Suprapubic skin (tissue), 4 donors: ENCODE data around the gene FERD3L. TPM values are rescaled to one million over a fixed set of nuclear protein-coding genes. Genes with fewer than 3 reads are reported as not detected.

Experiments used
- DNase-seq, 2 donors: peaks; one replicate each; pipeline ENCODE4 v3.0.0-alpha.2; 2019; ENCODE audit warnings: low spot score in 2 of 2
- H3K27ac ChIP-seq: fragments of 200-600 bp; sonication (generic); one replicate; pipeline ENCODE4 v1.5.1; 2019
- H3K27me3 ChIP-seq: fragments of 200-600 bp; sonication (generic); one replicate; pipeline ENCODE4 v1.5.1; 2019
- H3K36me3 ChIP-seq: fragments of 200-600 bp; sonication (generic); one replicate; pipeline ENCODE4 v1.5.1; 2019
- H3K4me1 ChIP-seq: fragments of 200-600 bp; sonication (generic); one replicate; pipeline ENCODE4 v1.5.1; 2019
- H3K4me3 ChIP-seq: fragments of 200-600 bp; sonication (generic); one replicate; pipeline ENCODE4 v1.5.1; 2019; ENCODE audit warnings: mild to moderate bottlenecking
- H3K9me3 ChIP-seq: fragments of 200-600 bp; sonication (generic); one replicate; pipeline ENCODE4 v1.5.1; 2019
- EP300 ChIP-seq: sonication (generic); formaldehyde crosslinking; IDR thresholded peaks from one replicate; pipeline ENCODE4 v1.6.1; 2017; ENCODE audit warnings: antibody characterized with exemption
- POLR2A ChIP-seq, 2 donors: fragments of 450-650 bp; IDR thresholded peaks; one replicate each; pipeline ENCODE4 v1.6.1; 2017; ENCODE audit warnings: antibody characterized with exemption in 2 of 2, mild to moderate bottlenecking in 2 of 2, moderate library complexity in 2 of 2
- POLR2AphosphoS5 ChIP-seq, 3 donors: sonication (generic); formaldehyde crosslinking; IDR thresholded peaks; one replicate each; pipeline ENCODE4 v1.6.1; 2017; ENCODE audit warnings: antibody characterized with exemption in 3 of 3
- WGBS: methylation state at CpG from one replicate; pipeline ENCODE4 v1.1.5; 2018; 5-methylcytosine and 5-hydroxymethylcytosine counted together
- total RNA-seq, 4 donors: library from RNA; depleted of rRNA; stranded (reverse); fragments of >200 nt; gene quantifications; one replicate each; pipeline ENCODE4 v1.1.0, GENCODE V29; 2016
- TF ChIP-seq, protein P1 (sequence below), 2 donors: fragments of 200-600 bp in 1 of 2; fragments of 450-650 bp in 1 of 2; sonication (generic) in 1 of 2; IDR thresholded peaks; one replicate each; pipeline ENCODE4 v1.5.1; 2016 to 2019; ENCODE audit warnings: antibody characterized with exemption in 2 of 2, mild to moderate bottlenecking in 1 of 2, moderate library complexity in 1 of 2

Gene FERD3L
- total RNA-seq, 4 donors from 2014 or later: not detected

DNA sequence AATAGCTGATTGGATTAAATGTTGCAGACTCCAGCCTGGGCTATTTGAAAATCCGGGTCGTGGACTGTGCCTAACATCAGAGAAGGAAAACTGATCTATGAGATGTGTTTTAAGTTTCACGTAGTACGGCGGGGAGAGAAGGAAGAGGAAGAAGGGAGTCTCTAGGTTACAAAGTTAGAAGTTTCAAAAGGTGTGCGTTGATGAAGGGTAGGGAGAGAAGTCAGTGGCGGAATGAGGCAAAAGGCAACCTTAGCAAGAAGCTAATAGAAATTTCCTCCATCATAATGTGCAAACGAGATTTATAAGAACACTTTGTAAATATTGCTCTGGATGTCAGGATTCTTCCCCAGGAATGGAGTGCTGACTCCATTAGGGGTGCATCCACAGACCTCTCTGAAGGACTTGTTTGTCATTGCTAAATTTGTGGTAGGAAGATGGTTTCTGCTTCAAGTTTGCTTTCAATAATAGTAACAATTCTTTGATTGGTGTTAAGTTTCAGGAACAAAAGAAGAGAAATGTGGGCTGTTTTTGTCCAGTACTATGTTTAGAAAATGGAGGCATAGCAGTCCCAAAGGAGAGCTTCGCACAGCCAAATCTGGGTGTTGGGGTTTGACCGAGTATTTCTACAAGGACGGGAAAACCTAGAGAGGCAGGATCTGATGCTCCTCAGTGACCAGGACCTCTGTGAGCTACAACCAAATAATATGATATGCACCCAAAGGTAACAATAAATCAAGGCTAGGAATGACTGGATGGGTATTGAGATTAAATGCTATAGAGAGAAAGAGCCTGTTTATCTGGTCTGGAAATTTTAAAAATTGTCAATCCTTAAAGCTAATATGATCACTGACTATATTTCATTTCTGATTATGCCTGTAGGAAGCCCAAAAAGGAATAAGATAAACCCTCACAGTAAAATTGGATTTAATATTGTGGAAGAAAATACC lies 35.9 kb downstream of the FERD3L start:
- DNase-seq: no peak
- Histone ChIP-seq H3K4me1 (peaks cover 32% of the 10 kb centered on the region), H3K27me3 (peaks cover 93% of the 10 kb centered on the region), H3K27ac (peak overlapping the region; percentile 88), H3K4me3 (peak overlapping the region; percentile 46), H3K36me3 (no peaks in the 10 kb centered on the region), H3K9me3 (no peaks in the 10 kb centered on the region)
- 19% methylated on average over 11 of the region's 11 CpGs for WGBS
- TF ChIP-seq, protein P1, sequence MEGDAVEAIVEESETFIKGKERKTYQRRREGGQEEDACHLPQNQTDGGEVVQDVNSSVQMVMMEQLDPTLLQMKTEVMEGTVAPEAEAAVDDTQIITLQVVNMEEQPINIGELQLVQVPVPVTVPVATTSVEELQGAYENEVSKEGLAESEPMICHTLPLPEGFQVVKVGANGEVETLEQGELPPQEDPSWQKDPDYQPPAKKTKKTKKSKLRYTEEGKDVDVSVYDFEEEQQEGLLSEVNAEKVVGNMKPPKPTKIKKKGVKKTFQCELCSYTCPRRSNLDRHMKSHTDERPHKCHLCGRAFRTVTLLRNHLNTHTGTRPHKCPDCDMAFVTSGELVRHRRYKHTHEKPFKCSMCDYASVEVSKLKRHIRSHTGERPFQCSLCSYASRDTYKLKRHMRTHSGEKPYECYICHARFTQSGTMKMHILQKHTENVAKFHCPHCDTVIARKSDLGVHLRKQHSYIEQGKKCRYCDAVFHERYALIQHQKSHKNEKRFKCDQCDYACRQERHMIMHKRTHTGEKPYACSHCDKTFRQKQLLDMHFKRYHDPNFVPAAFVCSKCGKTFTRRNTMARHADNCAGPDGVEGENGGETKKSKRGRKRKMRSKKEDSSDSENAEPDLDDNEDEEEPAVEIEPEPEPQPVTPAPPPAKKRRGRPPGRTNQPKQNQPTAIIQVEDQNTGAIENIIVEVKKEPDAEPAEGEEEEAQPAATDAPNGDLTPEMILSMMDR (IDR thresholded peaks at IDR 0.05): no peak
- no peak for TF ChIP-seq POLR2AphosphoS5 (IDR thresholded peaks at IDR 0.05)
- TF ChIP-seq POLR2A (IDR thresholded peaks at IDR 0.05): no peak
- TF ChIP-seq EP300: no peak

DNA sequence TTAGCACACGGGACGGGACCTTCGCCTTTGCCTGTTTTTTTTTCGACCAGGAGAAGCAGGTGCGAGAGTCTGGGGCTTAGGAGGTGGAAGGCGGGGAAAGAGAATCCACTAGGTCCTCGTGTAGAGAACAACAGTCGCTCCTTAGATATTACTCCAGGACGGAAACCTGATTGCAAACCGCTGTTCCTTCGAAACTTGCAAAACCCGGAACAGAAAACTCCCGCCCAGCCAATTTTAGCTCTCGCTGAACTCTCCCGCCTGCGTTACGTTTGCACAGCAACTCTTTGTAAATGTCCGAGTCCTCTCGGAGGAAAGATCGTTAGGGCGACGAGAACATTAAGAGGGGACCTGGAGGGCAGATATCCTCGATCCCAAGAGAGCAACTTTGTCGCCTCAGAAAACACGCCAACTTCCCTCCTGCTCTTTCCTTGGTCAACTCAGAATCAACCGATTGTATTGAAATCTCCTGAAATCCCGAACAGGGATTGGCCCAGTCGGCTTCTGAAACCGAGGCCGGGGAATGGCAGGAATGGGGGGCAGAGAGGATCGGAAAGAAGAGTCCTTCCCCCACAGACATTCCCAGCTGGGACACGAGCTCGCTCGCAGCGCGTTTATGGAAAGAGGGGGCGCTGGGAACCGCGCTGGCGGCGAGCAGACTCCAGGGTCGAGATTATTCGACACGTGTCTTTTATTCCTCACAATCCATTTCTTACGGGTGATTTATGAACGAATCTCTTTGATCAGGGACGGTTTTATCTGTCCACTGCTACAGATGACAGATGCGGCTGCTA lies 37.7 kb downstream of the FERD3L start:
- 1% methylated on average over 38 of the region's 48 CpGs for WGBS
- H3K4me3 ChIP-seq: peak overlapping the region; percentile 46
- H3K27ac ChIP-seq: peak overlapping the region; percentile 88
- peak; percentile 78 to 87 for DNase-seq
- TF ChIP-seq, protein P1 (IDR thresholded peaks at IDR 0.05): no peak
- TF ChIP-seq POLR2A (IDR thresholded peaks at IDR 0.05): peak in 1 of 2 donors; percentile 22
- peaks cover 32% of the 10 kb centered on the region for H3K4me1 ChIP-seq
- no peaks in the 10 kb centered on the region for H3K9me3 ChIP-seq
- peaks cover 91% of the 10 kb centered on the region for H3K27me3 ChIP-seq
- H3K36me3 ChIP-seq: no peaks in the 10 kb centered on the region

DNA sequence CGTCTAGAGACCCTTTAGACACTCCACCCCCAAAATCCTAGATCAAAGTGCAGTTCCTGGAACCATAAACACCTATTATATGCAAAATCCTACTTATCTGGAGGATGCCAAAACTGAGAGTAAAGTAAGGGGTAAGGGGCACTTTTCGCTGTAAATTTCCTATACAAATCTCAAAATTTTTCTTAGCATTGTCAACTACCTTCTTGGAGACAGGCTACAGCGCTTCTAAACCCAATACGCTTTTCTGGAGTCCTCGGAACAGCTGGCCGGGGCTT lies 38.2 kb downstream of the FERD3L start:
- WGBS: 5% methylated on average over 6 of the region's 6 CpGs
- peak overlapping the region; percentile 46 for H3K4me3 ChIP-seq
- H3K27me3 ChIP-seq: peaks cover 87% of the 10 kb centered on the region
- TF ChIP-seq POLR2A (IDR thresholded peaks at IDR 0.05) (no peak), POLR2AphosphoS5 (IDR thresholded peaks at IDR 0.05) (no peak), EP300 (no peak)
- TF ChIP-seq, protein P1 (IDR thresholded peaks at IDR 0.05): no peak
- no peaks in the 10 kb centered on the region for H3K36me3 ChIP-seq
- H3K9me3 ChIP-seq: no peaks in the 10 kb centered on the region
- DNase-seq: no peak
- H3K4me1 ChIP-seq: peaks cover 32% of the 10 kb centered on the region
- H3K27ac ChIP-seq: peak overlapping the region; percentile 88

DNA sequence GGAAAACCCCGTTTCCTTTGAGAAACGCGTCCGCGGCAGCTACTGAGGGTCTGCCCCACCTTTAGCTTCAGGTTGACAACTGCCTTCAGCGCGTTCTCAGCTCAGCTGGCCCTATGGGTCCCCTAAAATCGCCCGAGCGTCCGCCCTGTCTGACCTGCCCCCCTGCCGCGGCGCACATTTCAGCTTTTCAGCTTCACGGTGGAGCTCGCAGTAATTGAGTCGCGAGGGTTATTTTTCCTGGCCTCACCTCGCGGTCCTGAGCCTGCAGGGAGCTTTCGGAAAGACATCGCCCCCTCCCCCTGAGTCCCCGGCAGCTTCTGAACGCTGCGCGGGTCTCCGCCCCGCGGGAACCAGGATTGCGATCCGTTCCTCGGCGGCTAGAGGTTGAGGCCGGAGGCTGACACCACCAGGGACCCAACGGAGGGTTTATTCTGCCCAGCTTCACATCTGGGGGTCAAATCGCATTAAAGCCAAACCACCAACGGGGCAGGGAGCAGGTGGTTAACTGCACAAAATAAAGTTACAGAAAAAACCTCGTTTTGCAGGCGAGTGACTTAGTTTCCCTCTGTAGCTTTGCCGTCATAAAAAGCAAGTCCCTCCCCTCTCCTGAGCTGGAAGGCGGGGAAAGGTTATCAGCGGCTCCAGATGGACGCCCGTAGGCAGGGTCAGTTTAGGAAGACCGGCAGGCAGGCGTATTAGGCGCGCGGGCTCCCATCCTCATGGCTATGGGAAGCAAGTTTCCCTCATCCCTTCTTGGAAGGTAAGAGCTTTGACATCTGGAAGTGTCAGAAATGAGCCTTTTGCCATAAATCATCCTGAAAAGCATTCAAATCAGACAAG lies 38.8 kb downstream of the FERD3L start:
- peaks cover 32% of the 10 kb centered on the region for H3K4me1 ChIP-seq
- H3K27me3 ChIP-seq: peaks cover 85% of the 10 kb centered on the region
- no peak for TF ChIP-seq POLR2A (IDR thresholded peaks at IDR 0.05)
- peak overlapping the region; percentile 88 for H3K27ac ChIP-seq
- no peaks in the 10 kb centered on the region for H3K9me3 ChIP-seq
- DNase-seq: no peak
- 3% methylated on average over 30 of the region's 49 CpGs for WGBS
- peak overlapping the region; percentile 46 for H3K4me3 ChIP-seq
- no peaks in the 10 kb centered on the region for H3K36me3 ChIP-seq

DNA sequence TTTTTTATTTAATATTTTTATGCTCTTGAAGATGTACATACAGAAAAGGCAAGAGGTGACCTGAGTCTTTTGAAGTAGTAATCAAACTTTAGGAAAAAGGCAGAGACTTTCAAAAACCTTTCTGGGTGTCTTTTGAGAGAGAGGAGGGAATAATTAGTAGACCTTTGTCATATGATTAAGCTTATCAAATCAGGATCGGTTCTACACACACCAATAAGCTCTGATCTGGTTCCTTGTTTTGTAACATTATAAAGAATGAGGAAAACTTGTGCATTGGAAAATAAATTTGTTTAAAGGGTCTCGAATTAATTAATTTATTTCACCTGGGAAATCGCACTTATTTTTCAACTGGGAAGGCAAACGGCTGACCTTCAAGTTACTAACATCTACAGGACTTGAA lies 39.7 kb downstream of the FERD3L start:
- H3K27me3 ChIP-seq: peaks cover 78% of the 10 kb centered on the region

More for the DNA sequence above, 39.7 kb downstream of the FERD3L start:
- Histone ChIP-seq H3K4me3 (peak overlapping the region; percentile 46), H3K9me3 (no peaks in the 10 kb centered on the region), H3K36me3 (no peaks in the 10 kb centered on the region), H3K4me1 (peaks cover 32% of the 10 kb centered on the region), H3K27ac (peak overlapping the region; percentile 88)
- WGBS: 18% methylated on average over 4 of the region's 4 CpGs
- DNase-seq: no peak
- TF ChIP-seq, protein P1 (IDR thresholded peaks at IDR 0.05): no peak
- no peak for TF ChIP-seq POLR2A (IDR thresholded peaks at IDR 0.05)
- TF ChIP-seq POLR2AphosphoS5 (IDR thresholded peaks at IDR 0.05): no peak
- no peak for TF ChIP-seq EP300
